ENCODE measurements around the gene GRK6. TPM values are rescaled to one million over a fixed set of nuclear protein-coding genes. Genes with fewer than 3 reads are reported as not detected.

Gene GRK6
- total RNA-seq, 4 donors from 2014 or later, result 20.7 to 42.3 (median 31.5) TPM

DNA sequence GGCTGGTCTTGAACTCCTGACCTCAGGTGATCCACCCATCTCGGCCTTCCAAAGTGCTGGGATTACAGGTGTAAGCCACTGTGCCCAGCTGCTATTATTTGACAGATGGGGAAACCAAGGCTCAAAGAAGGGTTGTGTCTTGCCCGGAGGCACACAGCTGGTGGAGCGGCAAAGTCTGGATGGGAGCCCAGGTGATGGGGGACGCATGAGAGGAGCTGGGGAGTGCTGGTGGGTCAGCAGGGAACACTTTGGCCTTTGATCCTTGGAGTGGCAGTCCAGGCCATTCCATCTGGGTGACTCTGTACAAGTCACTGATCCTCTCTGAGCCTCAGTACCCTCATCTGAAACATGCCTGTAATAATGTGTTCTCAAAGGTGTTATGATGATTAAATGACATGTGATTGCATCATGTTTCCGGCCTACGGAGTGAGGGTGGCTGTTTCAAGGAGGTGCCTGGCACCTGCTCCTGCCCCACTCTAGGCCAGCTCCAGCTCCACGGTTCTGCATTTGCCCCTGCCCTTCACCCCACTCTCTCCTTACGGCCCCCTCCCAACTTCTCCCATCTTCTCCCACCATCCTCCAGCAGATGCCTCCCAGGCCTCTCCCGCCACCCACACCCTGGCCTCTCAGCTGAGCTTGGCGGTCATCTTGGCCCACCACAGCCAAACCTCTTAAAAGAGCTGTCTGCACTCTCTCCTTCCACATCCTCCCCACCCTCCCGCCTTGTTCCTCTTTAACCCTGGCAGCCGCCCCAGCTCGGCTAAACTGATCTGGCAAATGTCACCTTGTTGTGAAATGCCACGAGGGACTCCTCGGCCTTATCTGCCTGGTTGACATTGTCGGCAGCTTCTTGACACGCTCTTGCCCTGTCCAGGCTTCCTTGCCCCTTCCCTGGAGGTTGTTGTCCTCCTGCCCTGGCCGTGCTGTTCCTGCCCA, 52.5 kb downstream of the GRK6 start:
- no peak overlapping the region for H3K4me3 ChIP-seq
- H3K9me3 ChIP-seq, result no peaks in the 10 kb centered on the region
- WGBS, 2 donors (ENCODE audit: low coverage in 1 of 2), result 13 to 14% methylated on average over 6 to 14 of the region's 18 CpGs
- peak overlapping the region; percentile 61 to 99 (median 93) for H3K27ac ChIP-seq
- TF ChIP-seq EP300 (IDR thresholded peaks at IDR 0.05), result no peak
- TF ChIP-seq POLR2AphosphoS5 (IDR thresholded peaks at IDR 0.05), result peak; percentile 82
- no peaks in the 10 kb centered on the region for H3K27me3 ChIP-seq
- H3K4me1 ChIP-seq, result peaks cover 0 to 100% (median 79%) of the 10 kb centered on the region in 3 donors
- H3K36me3 ChIP-seq, result peaks cover 0 to 23% of the 10 kb centered on the region in 2 donors
- peak; percentile 68 for ATAC-seq

DNA sequence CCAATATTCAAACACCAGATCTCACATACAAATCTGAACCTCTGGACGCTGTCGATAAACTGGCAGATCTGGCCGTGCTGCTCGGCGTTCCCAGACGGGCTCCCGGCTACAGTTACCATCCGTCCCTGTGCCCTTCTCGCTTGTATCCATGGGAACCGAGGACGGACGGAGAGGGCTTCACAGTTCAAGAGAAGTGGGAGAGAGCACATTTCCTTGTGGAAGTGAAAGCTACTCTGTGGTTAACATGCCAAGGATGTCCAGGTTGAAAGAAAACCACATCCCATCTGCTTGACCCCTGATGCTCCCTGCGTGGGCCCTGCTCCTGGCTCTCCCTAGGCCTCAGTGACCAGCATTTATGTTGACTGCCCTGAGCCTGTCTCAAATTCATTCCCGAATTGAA, 53.3 kb downstream of the GRK6 start:
- no peak overlapping the region for H3K4me3 ChIP-seq
- TF ChIP-seq POLR2AphosphoS5 (IDR thresholded peaks at IDR 0.05) (peak; percentile 3), EP300 (IDR thresholded peaks at IDR 0.05) (no peak)
- peak overlapping the region; percentile 61 to 99 (median 93) for H3K27ac ChIP-seq
- no peaks in the 10 kb centered on the region for H3K9me3 ChIP-seq
- H3K36me3 ChIP-seq, result peaks cover 0 to 30% of the 10 kb centered on the region in 2 donors
- WGBS, 2 donors (ENCODE audit: low coverage in 1 of 2), result 26% methylated on average over 3 of the region's 14 CpGs; no CpG with 5 or more reads in 1 of the 2 donors
- H3K4me1 ChIP-seq, result peaks cover 0 to 100% (median 84%) of the 10 kb centered on the region in 3 donors
- no peak for ATAC-seq
- H3K27me3 ChIP-seq, result no peaks in the 10 kb centered on the region

DNA sequence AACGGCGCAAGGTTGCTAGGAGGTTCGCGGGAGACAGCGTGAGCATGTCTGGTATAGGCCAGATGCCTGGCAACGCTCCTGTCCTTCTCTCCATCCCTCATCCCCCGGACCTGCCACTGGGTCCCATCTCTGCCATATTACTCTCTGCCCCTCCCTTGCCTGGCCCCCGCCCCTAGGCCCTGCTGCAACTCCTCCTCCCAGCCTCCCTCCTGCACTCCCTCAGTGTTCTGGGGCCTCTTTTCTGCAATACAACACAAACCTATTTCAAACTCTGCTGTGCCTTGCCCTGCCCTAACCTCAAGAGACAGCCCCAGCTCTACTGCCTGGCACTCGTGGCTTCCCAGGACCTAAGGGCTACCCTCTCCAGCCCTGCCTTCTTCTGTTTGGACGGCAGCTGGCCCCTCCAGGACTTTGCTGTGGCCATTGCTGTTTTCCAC, 55.9 kb downstream of the GRK6 start:
- Histone ChIP-seq H3K36me3 (peaks cover 0 to 53% of the 10 kb centered on the region in 2 donors), H3K4me1 (peaks cover 0 to 98% (median 64%) of the 10 kb centered on the region in 3 donors), H3K4me3 (no peak overlapping the region), H3K27ac (peak overlapping the region in 3 of 4 donors; percentile 75 to 99 (median 91)), H3K9me3 (no peaks in the 10 kb centered on the region), H3K27me3 (no peaks in the 10 kb centered on the region)
- no peak for ATAC-seq
- WGBS, 2 donors (ENCODE audit: low coverage in 1 of 2), result 28 to 55% methylated on average over 2 to 10 of the region's 10 CpGs
- TF ChIP-seq CTCF (IDR thresholded peaks at IDR 0.05) (no peak), EP300 (IDR thresholded peaks at IDR 0.05) (no peak), POLR2AphosphoS5 (IDR thresholded peaks at IDR 0.05) (no peak), POLR2A (IDR thresholded peaks at IDR 0.05) (no peak)

DNA sequence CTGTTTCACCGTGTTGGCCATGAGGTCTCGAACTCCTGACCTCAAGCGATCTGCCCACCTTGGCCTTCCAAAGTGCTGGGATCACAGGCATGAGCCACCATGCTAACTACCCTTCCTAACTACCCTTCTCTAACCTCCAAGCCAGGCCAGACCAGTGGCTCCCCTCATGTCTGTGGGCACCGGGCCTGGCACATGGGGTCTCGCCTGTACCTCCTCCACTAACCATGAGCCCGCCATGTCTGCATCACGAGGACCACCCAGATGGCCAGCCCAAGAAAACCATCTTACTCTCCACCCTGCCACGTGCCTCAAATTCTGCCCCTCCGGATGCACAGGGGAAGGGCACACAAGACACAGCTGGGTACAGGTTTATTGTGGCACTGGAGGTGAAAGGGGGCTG, 56.6 kb downstream of the GRK6 start:
- Histone ChIP-seq H3K9me3 (no peaks in the 10 kb centered on the region), H3K27me3 (no peaks in the 10 kb centered on the region), H3K4me1 (peaks cover 0 to 98% (median 58%) of the 10 kb centered on the region in 3 donors), H3K36me3 (peaks cover 0 to 60% of the 10 kb centered on the region in 2 donors), H3K4me3 (no peak overlapping the region), H3K27ac (peak overlapping the region in 3 of 4 donors; percentile 60 to 99 (median 91))
- peak; percentile 3 for TF ChIP-seq POLR2AphosphoS5 (IDR thresholded peaks at IDR 0.05)
- no peak for TF ChIP-seq EP300 (IDR thresholded peaks at IDR 0.05)
- no peak for TF ChIP-seq POLR2A (IDR thresholded peaks at IDR 0.05)
- TF ChIP-seq CTCF (IDR thresholded peaks at IDR 0.05), result no peak
- WGBS, 2 donors (ENCODE audit: low coverage in 1 of 2), result 78% methylated on average over 5 of the region's 9 CpGs; no CpG with 5 or more reads in 1 of the 2 donors
- ATAC-seq, result no peak

GRCh38 chr5:177483994-177484901, 57.8 kb downstream of the GRK6 start:
- TF ChIP-seq POLR2A (IDR thresholded peaks at IDR 0.05) (no peak), EP300 (IDR thresholded peaks at IDR 0.05) (no peak), POLR2AphosphoS5 (IDR thresholded peaks at IDR 0.05) (peak; percentile 46), CTCF (IDR thresholded peaks at IDR 0.05) (no peak)
- Histone ChIP-seq H3K4me3 (no peak overlapping the region), H3K4me1 (peaks cover 0 to 98% (median 49%) of the 10 kb centered on the region in 3 donors), H3K36me3 (peaks cover 0 to 72% of the 10 kb centered on the region in 2 donors), H3K9me3 (no peaks in the 10 kb centered on the region), H3K27ac (peak overlapping the region in 3 of 4 donors; percentile 60 to 99 (median 91)), H3K27me3 (no peaks in the 10 kb centered on the region)
- 60 to 70% methylated on average over 1 to 6 of the region's 22 CpGs for WGBS, 2 donors (ENCODE audit: low coverage in 1 of 2)
- ATAC-seq, result peak; percentile 3
